Pancreas (tissue), 10 donors: ENCODE data around the gene ZNF19. TPM values are rescaled to one million over a fixed set of nuclear protein-coding genes. Genes with fewer than 3 reads are reported as not detected.

ENCODE experiments used
- ATAC-seq, 4 donors: fragments of 200-7000 bp; cut with Tn5 transposase; one replicate each; pipeline versions ENCODE4 v1.8.0 to v1.9.1; 2020; ENCODE audit warnings: mild to moderate bottlenecking in 4 of 4, moderate library complexity in 4 of 4
- DNase-seq, 6 donors: peaks; one replicate each; pipeline ENCODE4 v3.0.0-alpha.2; 2020
- FAIRE-seq: peaks from 2 replicates; lab custom pipeline; 2012; peaks lifted over from hg19 to GRCh38; lab: Jason Lieb, UNC
- H3K27ac ChIP-seq, 4 donors: fragments of 200-600 bp; sonication (generic); 1 replicate in 3 of 4; 2 replicates in 1 of 4; pipeline versions ENCODE4 v1.5.0 to v1.8.0; 2020
- H3K27me3 ChIP-seq, 4 donors: fragments of 200-600 bp; one replicate each; pipeline ENCODE4 v1.8.0; 2021
- H3K36me3 ChIP-seq, 3 donors: fragments of 200-600 bp; sonication (generic) in 1 of 3; one replicate each; pipeline versions ENCODE4 v1.5.0 to v1.8.0; 2020 to 2021
- H3K4me1 ChIP-seq, 3 donors: fragments of 200-600 bp; one replicate each; pipeline ENCODE4 v1.8.0; 2021
- H3K4me3 ChIP-seq, 4 donors: fragments of 200-600 bp; sonication (generic) in 2 of 4; one replicate each; pipeline versions ENCODE4 v1.5.0 to v1.8.0; 2020 to 2021
- H3K9me3 ChIP-seq, 4 donors: fragments of 200-600 bp; one replicate each; pipeline ENCODE4 v1.8.0; 2021
- WGBS, 2 donors: extraction: QIAGEN DNeasy Blood & Tissue Kit; methylation state at CpG; one replicate each; pipeline ENCODE4 v1.1.7; 2013; 5-methylcytosine and 5-hydroxymethylcytosine counted together
- intact Hi-C, 3 donors: fragments of 100-400 bp; cut with DNase I; formaldehyde crosslinking; loops; one replicate each; pipeline versions ENCODE4 v1.11.1 to v1.14.2; 2022
- polyA plus RNA-seq, 2 donors: library from polyadenylated mRNA; stranded (reverse); fragments of 200-250 nt; gene quantifications; one replicate each; pipeline ENCODE4 v1.2.3, GENCODE V29; 2013
- total RNA-seq, 6 donors: library from RNA; stranded (reverse); fragmentation: NEBNext Ultra II Directional in 4 of 6; extraction: Animal tissue kit (Norgen Biotek cat#: 25700) in 4 of 6; gene quantifications; one replicate each; pipeline versions ENCODE4 v1.2.1 to v1.2.4, GENCODE V29; 2021 to 2023
- TF ChIP-seq, protein P1 (sequence below), 4 donors: fragments of 200-600 bp; sonication (generic) in 3 of 4; IDR thresholded peaks; one replicate each; pipeline versions ENCODE4 v1.5.0 to v1.8.0; 2021; ENCODE audit warnings: antibody characterized with exemption in 4 of 4
- donor health status: healthy with polysubstance abuse.
- donor health status: DM: no; HTN: no; CAD: no; lungs with moderate emphysema.
- donor health status: DM: no; HTN: no; CAD: no.
- donor health status: control.
- donor health status: control.
- donor health status: Bipolar disorder and iron deficiency.
- donor health status: DM: yes; HTN: yes; CAD: no.
- donor health status: DM: no; HTN: no; CAD: no.
- donor health status: DM: no; HTN: no; CAD: no.
- donor health status: DM: yes; HTN: yes; CAD: no.

Gene ZNF19
- total and polyA plus RNA-seq, 8 donors = 2.9 to 7.3 (median 4.9) TPM

DNA sequence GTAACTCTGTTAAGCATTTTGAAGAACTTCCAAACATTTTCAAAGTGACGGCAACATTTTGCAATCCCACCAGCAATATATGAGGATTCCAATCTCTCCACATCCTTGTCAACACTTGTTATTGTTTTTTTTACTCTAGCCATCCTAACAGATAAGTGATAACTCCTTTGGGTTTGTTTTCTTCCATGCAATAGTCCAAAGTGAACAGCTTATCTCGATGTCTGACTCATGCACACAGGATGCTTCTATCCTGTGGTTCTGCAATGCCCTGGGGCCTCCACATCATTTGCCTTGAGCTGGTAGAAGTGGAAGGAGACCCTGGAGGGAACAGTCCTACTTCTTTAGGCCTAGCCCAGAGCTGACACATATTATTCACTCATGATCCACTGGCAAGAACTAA lies 60.2 kb downstream of the ZNF19 start:
- FAIRE-seq = no peak

DNA sequence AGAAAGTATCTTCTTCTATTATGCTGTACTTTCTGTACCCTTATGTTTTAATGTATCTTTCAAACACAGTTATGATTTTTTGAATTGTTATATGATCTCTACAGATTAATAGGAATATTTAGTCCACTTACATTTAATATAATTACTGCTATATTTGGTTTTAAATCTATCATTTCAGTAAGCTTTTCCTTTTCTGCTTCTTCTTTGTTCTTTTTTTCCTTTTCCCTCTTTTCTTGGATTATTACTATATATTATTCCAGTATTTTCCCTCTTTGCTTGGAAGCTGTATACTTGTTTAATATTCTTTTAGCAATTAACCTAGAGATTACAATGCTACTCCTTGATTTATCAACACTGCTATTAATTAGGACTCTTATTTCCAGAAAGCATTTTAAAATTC lies 60.7 kb downstream of the ZNF19 start:
- no peak overlapping the region for H3K27ac ChIP-seq
- intact Hi-C loops = no loop called here
- no peaks in the 10 kb centered on the region for H3K4me1 ChIP-seq
- ATAC-seq (no peak), DNase-seq (no peak), FAIRE-seq (no peak)
- TF ChIP-seq, protein P1, sequence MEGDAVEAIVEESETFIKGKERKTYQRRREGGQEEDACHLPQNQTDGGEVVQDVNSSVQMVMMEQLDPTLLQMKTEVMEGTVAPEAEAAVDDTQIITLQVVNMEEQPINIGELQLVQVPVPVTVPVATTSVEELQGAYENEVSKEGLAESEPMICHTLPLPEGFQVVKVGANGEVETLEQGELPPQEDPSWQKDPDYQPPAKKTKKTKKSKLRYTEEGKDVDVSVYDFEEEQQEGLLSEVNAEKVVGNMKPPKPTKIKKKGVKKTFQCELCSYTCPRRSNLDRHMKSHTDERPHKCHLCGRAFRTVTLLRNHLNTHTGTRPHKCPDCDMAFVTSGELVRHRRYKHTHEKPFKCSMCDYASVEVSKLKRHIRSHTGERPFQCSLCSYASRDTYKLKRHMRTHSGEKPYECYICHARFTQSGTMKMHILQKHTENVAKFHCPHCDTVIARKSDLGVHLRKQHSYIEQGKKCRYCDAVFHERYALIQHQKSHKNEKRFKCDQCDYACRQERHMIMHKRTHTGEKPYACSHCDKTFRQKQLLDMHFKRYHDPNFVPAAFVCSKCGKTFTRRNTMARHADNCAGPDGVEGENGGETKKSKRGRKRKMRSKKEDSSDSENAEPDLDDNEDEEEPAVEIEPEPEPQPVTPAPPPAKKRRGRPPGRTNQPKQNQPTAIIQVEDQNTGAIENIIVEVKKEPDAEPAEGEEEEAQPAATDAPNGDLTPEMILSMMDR (IDR thresholded peaks at IDR 0.05) = no peak
- H3K9me3 ChIP-seq = no peaks in the 10 kb centered on the region
- no peaks in the 10 kb centered on the region for H3K36me3 ChIP-seq
- no peaks in the 10 kb centered on the region for H3K27me3 ChIP-seq
- H3K4me3 ChIP-seq = no peak overlapping the region

More for the DNA sequence above, 60.2 kb downstream of the ZNF19 start:
- 71 to 83% methylated on average over 2 of the region's 2 CpGs for WGBS, 2 donors
- H3K27ac ChIP-seq = no peak overlapping the region
- no peaks in the 10 kb centered on the region for H3K9me3 ChIP-seq
- no peak for ATAC-seq
- no peaks in the 10 kb centered on the region for H3K4me1 ChIP-seq
- intact Hi-C loops = no loop called here
- no peaks in the 10 kb centered on the region for H3K27me3 ChIP-seq
- no peaks in the 10 kb centered on the region for H3K36me3 ChIP-seq
- TF ChIP-seq, protein P1 (IDR thresholded peaks at IDR 0.05) = no peak
- H3K4me3 ChIP-seq = no peak overlapping the region
- DNase-seq = no peak

DNA sequence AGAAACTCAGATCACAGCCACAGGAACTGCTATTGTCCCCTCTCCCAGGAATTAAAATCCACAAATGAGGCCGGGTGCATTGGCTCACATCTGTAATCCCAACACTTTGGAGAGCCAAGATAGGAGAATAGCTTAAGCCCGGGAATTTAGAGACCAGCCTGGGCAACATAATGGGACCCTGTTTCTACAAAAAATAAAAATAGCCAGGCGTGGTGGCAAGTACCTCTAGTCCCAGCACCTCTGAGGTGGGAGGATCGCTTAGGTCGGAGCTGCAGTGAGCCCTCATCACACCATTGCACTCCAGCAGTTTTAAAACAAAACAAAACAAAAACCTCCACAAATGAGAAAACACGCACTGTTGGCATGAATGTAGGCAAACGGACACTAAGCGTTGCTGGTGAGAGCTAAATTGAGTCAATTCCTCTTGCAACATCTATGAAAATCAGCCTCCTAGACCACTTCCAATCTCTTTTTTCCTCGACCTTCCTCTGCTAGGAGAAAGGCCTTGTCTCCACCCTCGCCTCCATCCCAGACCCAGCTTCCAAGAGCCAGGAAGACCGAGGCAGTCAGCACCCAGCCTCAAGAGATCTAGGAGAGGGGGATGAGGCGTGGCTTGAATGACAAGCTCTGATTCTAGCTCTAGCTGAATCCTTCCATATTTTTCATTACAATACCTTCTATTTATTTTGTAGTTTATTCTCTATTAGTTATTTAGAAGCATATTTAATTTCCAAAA lies 62.1 kb downstream of the ZNF19 start:
- Histone ChIP-seq H3K4me3 (no peak overlapping the region), H3K36me3 (no peaks in the 10 kb centered on the region), H3K4me1 (no peaks in the 10 kb centered on the region), H3K9me3 (no peaks in the 10 kb centered on the region), H3K27me3 (no peaks in the 10 kb centered on the region), H3K27ac (no peak overlapping the region)
- no peak for DNase-seq
- TF ChIP-seq, protein P1 (IDR thresholded peaks at IDR 0.05) = no peak
- no peak for FAIRE-seq
- intact Hi-C loops = no loop called here
- WGBS, 2 donors = 54 to 61% methylated on average over 12 of the region's 12 CpGs
- ATAC-seq = no peak

DNA sequence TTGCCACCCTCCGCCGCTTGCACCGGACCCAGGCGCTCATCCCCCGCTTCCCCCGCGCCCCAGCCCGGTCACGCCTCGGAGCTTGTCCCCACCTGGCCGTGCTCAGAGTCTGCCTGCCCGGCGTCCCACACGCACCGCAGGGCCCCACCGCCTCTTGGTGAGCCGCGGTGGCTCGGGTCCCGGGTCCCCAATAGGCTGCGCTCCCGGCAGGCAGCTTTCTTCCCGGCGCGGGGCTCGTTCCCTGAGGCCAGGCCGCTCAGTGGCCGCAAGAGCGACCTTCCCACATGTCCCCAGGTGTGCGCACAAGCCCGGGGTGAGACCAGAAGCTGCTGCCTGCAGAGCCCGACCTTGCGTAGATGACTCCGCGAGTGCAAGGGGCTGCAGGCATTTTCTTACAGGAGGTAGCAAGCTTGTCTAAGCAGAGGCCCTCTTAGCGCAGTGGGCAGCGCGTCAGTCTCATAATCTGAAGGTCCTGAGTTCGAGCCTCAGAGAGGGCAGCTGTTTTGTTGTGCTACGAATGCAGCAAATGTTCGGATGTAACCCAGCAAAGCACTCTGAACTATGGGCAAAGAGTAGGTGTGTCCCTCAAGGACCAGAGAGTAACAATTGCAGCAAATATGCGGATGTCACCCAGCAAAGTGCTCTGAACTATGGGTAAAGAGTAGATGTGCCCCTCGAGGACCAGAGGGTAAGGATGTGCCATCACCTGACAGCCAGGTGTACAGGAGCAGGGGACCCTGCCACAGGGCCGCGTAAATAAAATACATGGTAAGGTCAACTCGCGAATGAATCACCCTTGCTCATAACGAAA lies 62.9 kb downstream of the ZNF19 start:
- Histone ChIP-seq H3K4me3 (peak overlapping the region in 1 of 4 donors; percentile 32), H3K9me3 (no peaks in the 10 kb centered on the region), H3K4me1 (no peaks in the 10 kb centered on the region), H3K36me3 (no peaks in the 10 kb centered on the region), H3K27ac (no peak overlapping the region), H3K27me3 (no peaks in the 10 kb centered on the region)
- 2 to 3% methylated on average over 44 to 48 of the region's 48 CpGs for WGBS, 2 donors
- TF ChIP-seq, protein P1 (IDR thresholded peaks at IDR 0.05) = no peak
- FAIRE-seq (no peak), ATAC-seq (peak; percentile 77 to 82 (median 79)), DNase-seq (peak in 4 of 6 donors; percentile 4 to 65 (median 53))
- intact Hi-C loops = no loop called here

DNA sequence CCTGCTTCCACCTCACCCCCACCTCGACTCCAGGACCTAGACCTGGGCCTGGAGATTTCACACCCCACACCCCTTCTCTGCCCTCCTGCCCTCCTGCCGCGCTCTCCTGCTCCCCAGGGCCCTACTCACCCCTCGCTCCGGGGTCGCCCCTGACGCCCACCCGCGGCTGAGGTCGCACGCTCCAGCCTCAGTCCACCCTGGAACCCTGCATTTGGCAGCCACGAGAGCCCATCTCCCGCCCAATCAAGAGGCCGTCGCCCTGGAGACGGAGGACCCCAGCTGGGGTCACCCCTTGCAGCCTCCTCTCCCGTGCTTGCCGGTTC lies 63.4 kb downstream of the ZNF19 start:
- FAIRE-seq = no peak
- 12% methylated on average over 17 to 18 of the region's 18 CpGs for WGBS, 2 donors
- no peaks in the 10 kb centered on the region for H3K9me3 ChIP-seq
- DNase-seq = no peak
- H3K36me3 ChIP-seq = no peaks in the 10 kb centered on the region
- no peaks in the 10 kb centered on the region for H3K27me3 ChIP-seq
- no peaks in the 10 kb centered on the region for H3K4me1 ChIP-seq
- TF ChIP-seq, protein P1 (IDR thresholded peaks at IDR 0.05) = no peak
- no peak overlapping the region for H3K27ac ChIP-seq
- intact Hi-C loops = no loop called here
- no peak for ATAC-seq
- peak overlapping the region in 1 of 4 donors; percentile 32 for H3K4me3 ChIP-seq
